H1 (cell line): ENCODE results near the gene SCCPDH. TPM values are rescaled to one million over a fixed set of nuclear protein-coding genes. Genes with fewer than 3 reads are reported as not detected.

Source experiments
- CTCF ChIA-PET: fragments of 300-600 bp; sonication (Branson Sonifier 250); formaldehyde crosslinking; loops from one replicate; lab custom pipeline; 2021; ENCODE audit not compliant: partially characterized antibody; lab: Charles Lee
- POLR2A ChIA-PET: fragments of 300-600 bp; sonication (Branson Sonifier 250); formaldehyde crosslinking; loops from one replicate; lab custom pipeline; 2021; ENCODE audit warnings: inconsistent platforms; ENCODE audit not compliant: partially characterized antibody; lab: Charles Lee
- DNase-seq, 2 experiments: peaks; one replicate each; pipeline versions ENCODE4 v3.0.0 to v3.0.0-alpha.2; 2010 to 2022; ENCODE audit warnings: low spot score in 2 of 2, low read depth in 1 of 2, mixed read lengths in 1 of 2
- FAIRE-seq: peaks from 2 replicates; lab custom pipeline; 2011; peaks lifted over from hg19 to GRCh38; lab: Jason Lieb, UNC
- H2AFZ ChIP-seq: 2 replicates; pipeline ENCODE4 v1.8.1; 2012; ENCODE audit warnings: low read length, inconsistent platforms
- H2AK5ac ChIP-seq: 2 replicates; pipeline ENCODE4 v1.6.1; 2013; ENCODE audit warnings: low read depth, low read length
- H2BK120ac ChIP-seq: replicated peaks from 2 replicates; pipeline ENCODE3; 2013; ENCODE audit warnings: low read depth, low read length, inconsistent platforms
- H2BK12ac ChIP-seq: 2 replicates; pipeline ENCODE4 v1.6.1; 2013; ENCODE audit warnings: low read depth, low read length
- H2BK15ac ChIP-seq: 2 replicates; pipeline ENCODE4 v1.6.1; 2013; ENCODE audit warnings: low read length
- H2BK20ac ChIP-seq: 2 replicates; pipeline ENCODE4 v1.6.1; 2013; ENCODE audit warnings: low read length
- H2BK5ac ChIP-seq: 2 replicates; pipeline ENCODE4 v1.6.1; 2013; ENCODE audit warnings: low read depth, low read length
- H3K14ac ChIP-seq: 2 replicates; pipeline ENCODE4 v1.6.1; 2013; ENCODE audit warnings: inconsistent platforms; ENCODE audit not compliant: insufficient read length
- H3K18ac ChIP-seq: 2 replicates; pipeline ENCODE4 v1.6.1; 2013; ENCODE audit warnings: low read length; ENCODE audit errors: extremely low read depth
- H3K23ac ChIP-seq: 2 replicates; pipeline ENCODE4 v1.6.1; 2013; ENCODE audit warnings: inconsistent platforms; ENCODE audit not compliant: insufficient read length
- H3K23me2 ChIP-seq: 2 replicates; pipeline ENCODE4 v1.6.1; 2013; ENCODE audit warnings: low read depth, low read length
- H3K27ac ChIP-seq: 2 replicates; pipeline ENCODE4 v1.6.1; 2011; ENCODE audit warnings: low read depth, low read length, inconsistent platforms
- H3K27me3 ChIP-seq, 4 experiments: replicated peaks in 1 of 4; 1 replicate in 1 of 4; 2 replicates in 3 of 4; pipeline versions ENCODE4 v1.6.1 to v1.8.1; 2011 to 2013; ENCODE audit warnings: low read length in 3 of 4, mild to moderate bottlenecking in 3 of 4, inconsistent platforms in 2 of 4, mixed read lengths in 2 of 4, moderate library complexity in 1 of 4; ENCODE audit not compliant: control insufficient read depth in 3 of 4, insufficient read depth in 3 of 4; ENCODE audit errors: extremely low read depth in 1 of 4
- H3K36me3 ChIP-seq, 4 experiments: 2 replicates each; pipeline versions ENCODE4 v1.6.1 to v1.8.1; 2011 to 2013; ENCODE audit warnings: mild to moderate bottlenecking in 4 of 4, low read length in 3 of 4, moderate library complexity in 2 of 4, control low read depth in 1 of 4, inconsistent platforms in 1 of 4; ENCODE audit not compliant: insufficient read depth in 4 of 4, control insufficient read depth in 2 of 4
- H3K4ac ChIP-seq: replicated peaks from 2 replicates; pipeline ENCODE3; 2013; ENCODE audit warnings: low read length, low read depth, mixed read lengths, inconsistent platforms; ENCODE audit not compliant: insufficient read length
- H3K4me1 ChIP-seq, 4 experiments: replicated peaks in 1 of 4; 1 replicate in 1 of 4; 2 replicates in 3 of 4; pipeline versions ENCODE4 v1.6.1 to v1.8.1; 2011 to 2013; ENCODE audit warnings: low read length in 3 of 4, inconsistent platforms in 2 of 4, mixed read lengths in 1 of 4; ENCODE audit not compliant: insufficient read depth in 4 of 4, control insufficient read depth in 3 of 4
- H3K4me2 ChIP-seq, 2 experiments: 2 replicates each; pipeline versions ENCODE4 v1.6.1 to v1.8.1; 2011 to 2013; ENCODE audit warnings: low read depth in 2 of 2, low read length in 2 of 2, control low read depth in 1 of 2, inconsistent platforms in 1 of 2, mild to moderate bottlenecking in 1 of 2; ENCODE audit not compliant: insufficient read depth in 1 of 2
- H3K4me3 ChIP-seq, 4 experiments: fragments of 200-600, 300-600 bp in 1 of 4; sonication (generic), shearing (Covaris generic), sonication (Bioruptor Twin) in 1 of 4; 2 replicates each; pipeline versions ENCODE4 v1.5.1 to v1.8.1; 2011 to 2016; ENCODE audit warnings: low read length in 4 of 4, low read depth in 3 of 4, control low read depth in 2 of 4, inconsistent platforms in 2 of 4, mild to moderate bottlenecking in 2 of 4, mixed read lengths in 1 of 4, moderate library complexity in 1 of 4; ENCODE audit not compliant: insufficient read depth in 2 of 4; ENCODE audit errors: extremely low read depth in 1 of 4
- H3K56ac ChIP-seq: replicated peaks from 2 replicates; pipeline ENCODE3; 2013; ENCODE audit warnings: low read depth, mild to moderate bottlenecking, mixed read lengths, low read length, inconsistent platforms; ENCODE audit not compliant: insufficient read length
- H3K79me1 ChIP-seq: 2 replicates; pipeline ENCODE4 v1.6.1; 2013; ENCODE audit warnings: low read depth, low read length, control low read depth
- H3K79me2 ChIP-seq, 2 experiments: 2 replicates each; pipeline versions ENCODE4 v1.6.1 to v1.8.1; 2012 to 2013; ENCODE audit warnings: low read length in 2 of 2, mild to moderate bottlenecking in 2 of 2, inconsistent platforms in 1 of 2; ENCODE audit not compliant: insufficient read depth in 2 of 2, control insufficient read depth in 1 of 2
- H3K9ac ChIP-seq, 4 experiments: replicated peaks in 1 of 4; 1 replicate in 1 of 4; 2 replicates in 3 of 4; pipeline versions ENCODE4 v1.6.1 to v1.8.1; 2011 to 2013; ENCODE audit warnings: low read depth in 3 of 4, low read length in 3 of 4, control low read depth in 2 of 4, mild to moderate bottlenecking in 2 of 4, moderate library complexity in 2 of 4, inconsistent platforms in 1 of 4; ENCODE audit errors: extremely low read depth in 1 of 4
- H3K9me3 ChIP-seq, 2 experiments: 2 replicates each; pipeline versions ENCODE4 v1.6.1 to v1.8.1; 2012 to 2013; ENCODE audit warnings: mild to moderate bottlenecking in 2 of 2, moderate library complexity in 2 of 2, control low read depth in 1 of 2, inconsistent platforms in 1 of 2, low read depth in 1 of 2, low read length in 1 of 2, mixed read lengths in 1 of 2; ENCODE audit not compliant: insufficient read depth in 2 of 2
- H4K20me1 ChIP-seq, 2 experiments: replicated peaks in 1 of 2; 2 replicates each; pipeline versions ENCODE3 to v1.8.1; 2011 to 2013; ENCODE audit warnings: inconsistent platforms in 2 of 2, low read length in 2 of 2, mild to moderate bottlenecking in 1 of 2; ENCODE audit not compliant: insufficient read depth in 2 of 2, control insufficient read depth in 1 of 2
- H4K5ac ChIP-seq: 2 replicates; pipeline ENCODE4 v1.6.1; 2013; ENCODE audit warnings: low read length, low read depth, mixed read lengths, inconsistent platforms; ENCODE audit not compliant: insufficient read length
- H4K8ac ChIP-seq: 2 replicates; pipeline ENCODE4 v1.8.0; 2013; ENCODE audit warnings: mild to moderate bottlenecking, moderate library complexity, low read length, inconsistent platforms; ENCODE audit not compliant: insufficient read depth; ENCODE audit errors: extremely low read depth
- H4K91ac ChIP-seq: replicated peaks from 2 replicates; pipeline ENCODE3; 2013; ENCODE audit warnings: low read length, mixed read lengths, inconsistent platforms; ENCODE audit not compliant: insufficient read length
- BCL11A ChIP-seq, 2 experiments: IDR thresholded peaks; one replicate each; pipeline ENCODE4 v1.6.1; 2011; ENCODE audit warnings: low read depth in 2 of 2, low read length in 2 of 2, mild to moderate bottlenecking in 2 of 2
- CREB1 ChIP-seq: IDR thresholded peaks from 2 replicates; pipeline ENCODE4 v1.6.1; 2012; ENCODE audit warnings: inconsistent platforms
- CTCF ChIP-seq, 3 experiments: IDR thresholded peaks; 1 replicate in 2 of 3; 2 replicates in 1 of 3; pipeline versions ENCODE4 v1.5.1 to v1.6.1; 2011; ENCODE audit warnings: low read length in 3 of 3, mild to moderate bottlenecking in 3 of 3, inconsistent platforms in 2 of 3, low read depth in 1 of 3, moderate library complexity in 1 of 3; ENCODE audit not compliant: insufficient read depth in 1 of 3; ENCODE audit errors: control extremely low read depth in 1 of 3
- GABPA ChIP-seq: IDR thresholded peaks from 2 replicates; pipeline ENCODE4 v1.6.1; 2011; ENCODE audit warnings: mild to moderate bottlenecking, low read length, moderate library complexity, borderline replicate concordance; ENCODE audit not compliant: insufficient read depth
- KDM1A ChIP-seq: fragments of 200-600, 300-600 bp; sonication (generic); IDR thresholded peaks from 2 replicates; pipeline ENCODE4 v1.7.1; 2016; ENCODE audit warnings: mild to moderate bottlenecking, low read length, borderline replicate concordance
- KDM5A ChIP-seq: fragments of 200-600 bp; IDR thresholded peaks from 2 replicates; pipeline ENCODE4 v1.7.1; 2012; ENCODE audit warnings: mild to moderate bottlenecking, low read length, inconsistent platforms, mixed read lengths
- SRF ChIP-seq: IDR thresholded peaks from 2 replicates; pipeline ENCODE4 v1.6.1; 2011; ENCODE audit warnings: mild to moderate bottlenecking, low read depth, low read length, moderate library complexity
- TAF1 ChIP-seq: IDR thresholded peaks from 2 replicates; pipeline ENCODE4 v1.6.1; 2011; ENCODE audit warnings: mild to moderate bottlenecking, low read depth, low read length
- YY1 ChIP-seq: IDR thresholded peaks from 2 replicates; pipeline ENCODE4 v1.6.1; 2011; ENCODE audit warnings: low read depth, mild to moderate bottlenecking, low read length
- WGBS, 2 experiments: shearing (Covaris generic) in 1 of 2; methylation state at CpG; one replicate each; pipeline versions ENCODE4 v1.1.6 to v1.1.7; 2013 to 2015; ENCODE audit warnings: low lambda C conversion rate in 2 of 2, mixed read lengths in 2 of 2, inconsistent platforms in 1 of 2, low coverage in 1 of 2, missing lambda C conversion rate in 1 of 2; ENCODE audit not compliant: insufficient replicate concordance in 2 of 2, insufficient coverage in 1 of 2, insufficient read length in 1 of 2; ENCODE audit errors: extremely low coverage in 1 of 2, missing lambda C conversion rate in 1 of 2; 5-methylcytosine and 5-hydroxymethylcytosine counted together
- polyA plus RNA-seq, 7 experiments: library from polyadenylated mRNA; depleted of rRNA in 3 of 7; stranded (reverse) in 5 of 7; unstranded in 2 of 7; fragments of >200 nt in 5 of 7; fragments of 200-250 nt in 2 of 7; gene quantifications; 1 replicate in 5 of 7; 2 replicates in 1 of 7; 4 replicates in 1 of 7; pipeline versions ENCODE4 v1.2.1 to v1.2.3, GENCODE V29; 2011 to 2013; ENCODE audit warnings: missing spikeins in 2 of 7, mixed read lengths in 2 of 7
- total RNA-seq: library from RNA; stranded (reverse); fragmentation: NEBNext Ultra II Directional; extraction: Animal tissue kit (Norgen Biotek cat#: 25700); gene quantifications from 2 replicates; pipeline ENCODE4 v1.2.1, GENCODE V29; 2021
- TF ChIP-seq, protein P1 (sequence below): IDR thresholded peaks from 2 replicates; pipeline ENCODE4 v1.6.1; 2011; ENCODE audit warnings: low read length, improper control_type of control experiment

The SCCPDH gene
- total and polyA plus RNA-seq, 2 of the 8 experiments (the other 6 are each of a cell fraction or from before 2014, with no cell fraction given), result 9.5 to 17.0 TPM

DNA sequence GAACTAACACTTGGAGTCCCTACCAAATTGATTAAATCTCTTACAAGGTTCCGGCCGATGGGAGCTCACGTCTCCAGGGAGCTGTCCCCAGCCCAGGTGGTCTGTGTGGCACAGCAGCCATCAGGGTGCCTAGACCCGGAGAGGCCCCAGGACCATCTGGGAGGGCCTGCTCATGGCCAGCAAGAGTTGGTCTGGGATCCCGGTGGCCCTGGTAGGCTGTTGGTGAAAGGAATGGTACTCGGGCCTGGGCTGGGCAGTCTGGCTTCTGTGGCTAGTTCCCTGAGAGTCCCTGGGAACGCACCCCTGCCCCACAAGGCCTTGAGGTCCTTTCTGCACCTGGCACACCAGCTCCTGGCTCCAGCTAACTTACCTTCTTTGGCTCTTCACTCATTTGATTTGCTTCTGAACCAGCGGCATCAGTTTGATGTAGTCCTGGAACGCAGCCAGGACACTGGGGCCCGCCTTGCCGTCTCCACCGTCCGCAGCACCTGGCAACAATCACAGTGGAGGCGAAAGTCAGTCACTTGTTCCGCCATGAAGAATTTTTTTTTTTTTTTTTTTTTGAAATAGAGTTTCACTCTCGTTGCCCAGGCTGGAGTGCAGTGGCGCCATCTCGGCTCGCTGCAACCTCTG, 62.5 kb downstream of the SCCPDH start:
- H3K14ac ChIP-seq, result no peak overlapping the region
- H2BK12ac ChIP-seq, result no peak overlapping the region
- no peak overlapping the region for H4K5ac ChIP-seq
- H2BK15ac ChIP-seq, result no peak overlapping the region
- H3K27me3 ChIP-seq, result no peaks in the 10 kb centered on the region; a peak in 1 of 7 replicates
- H3K27ac ChIP-seq, result no peak overlapping the region
- POLR2A ChIA-PET, result interaction anchor here (0.7 kb wide), 1 partner anchor 176 kb away, joined by 4 read pairs; no protein-coding TSS in a partner anchor
- FAIRE-seq (no peak), DNase-seq (no peak)
- no peak overlapping the region for H2AK5ac ChIP-seq
- peaks cover 0 to 17% (median 8%) of the 10 kb centered on the region in 4 experiments; a peak in 6 of 7 replicates for H3K4me1 ChIP-seq
- CTCF ChIA-PET, result no interaction called here
- no peak overlapping the region for H3K9ac ChIP-seq
- H4K91ac ChIP-seq, result no peak overlapping the region
- WGBS, 2 experiments, result 91% methylated on average over 18 of the region's 19 CpGs; no CpG with 5 or more reads in 1 of the 2 experiments
- H3K36me3 ChIP-seq, result no peaks in the 10 kb centered on the region
- no peak overlapping the region for H3K18ac ChIP-seq
- H3K79me1 ChIP-seq, result no peaks in the 10 kb centered on the region
- no peak overlapping the region for H2BK20ac ChIP-seq
- no peak overlapping the region for H3K4ac ChIP-seq
- no peak overlapping the region for H2AFZ ChIP-seq
- no peak overlapping the region for H4K8ac ChIP-seq
- no peaks in the 10 kb centered on the region for H3K79me2 ChIP-seq
- H3K23ac ChIP-seq, result no peak overlapping the region
- H3K4me3 ChIP-seq, result no peak overlapping the region
- no peak overlapping the region for H3K4me2 ChIP-seq
- H3K23me2 ChIP-seq, result no peaks in the 10 kb centered on the region
- H3K9me3 ChIP-seq, result no peaks in the 10 kb centered on the region
- no peak overlapping the region for H2BK120ac ChIP-seq
- H2BK5ac ChIP-seq, result no peak overlapping the region
- no peak overlapping the region for H3K56ac ChIP-seq
- H4K20me1 ChIP-seq, result no peaks in the 10 kb centered on the region
- TF ChIP-seq, protein P1, sequence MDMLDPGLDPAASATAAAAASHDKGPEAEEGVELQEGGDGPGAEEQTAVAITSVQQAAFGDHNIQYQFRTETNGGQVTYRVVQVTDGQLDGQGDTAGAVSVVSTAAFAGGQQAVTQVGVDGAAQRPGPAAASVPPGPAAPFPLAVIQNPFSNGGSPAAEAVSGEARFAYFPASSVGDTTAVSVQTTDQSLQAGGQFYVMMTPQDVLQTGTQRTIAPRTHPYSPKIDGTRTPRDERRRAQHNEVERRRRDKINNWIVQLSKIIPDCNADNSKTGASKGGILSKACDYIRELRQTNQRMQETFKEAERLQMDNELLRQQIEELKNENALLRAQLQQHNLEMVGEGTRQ, result no peak
- TF ChIP-seq SRF, result no peak
- no peak for TF ChIP-seq KDM5A
- TF ChIP-seq TAF1, result no peak
- no peak for TF ChIP-seq BCL11A (IDR thresholded peaks at IDR 0.05; ENCODE audit: low read depth in 2 of 2, low read length in 2 of 2)
- TF ChIP-seq GABPA, result no peak
- no peak for TF ChIP-seq CREB1
- TF ChIP-seq YY1, result no peak
- no peak for TF ChIP-seq KDM1A
- TF ChIP-seq CTCF (IDR thresholded peaks at IDR 0.05; ENCODE audit: control extremely low read depth in 1 of 3, insufficient read depth in 1 of 3, low read depth in 1 of 3, low read length in 3 of 3), result no peak
